AG04450 (cell line): ENCODE results near the gene SLC34A1. TPM values are rescaled to one million over a fixed set of nuclear protein-coding genes. Genes with fewer than 3 reads are reported as not detected.

Experiments
- CTCF ChIA-PET: fragments of 300-600, 350-600 bp; formaldehyde crosslinking; extraction: SDS; loops from one replicate; lab custom pipeline; 2022; ENCODE audit warnings: antibody characterized with exemption, inconsistent platforms; lab: Charles Lee
- POLR2A ChIA-PET: fragments of 350-600 bp; formaldehyde crosslinking; extraction: SDS; loops from one replicate; lab custom pipeline; 2021; ENCODE audit warnings: antibody characterized with exemption, inconsistent platforms; lab: Yijun Ruan, JAX
- DNase-seq: peaks from one replicate; pipeline ENCODE4 v3.0.0-alpha.2; 2011; ENCODE audit warnings: low read depth, low spot score
- H3K27ac ChIP-seq: one replicate; pipeline ENCODE4 v1.5.1; 2012; ENCODE audit warnings: low read depth, low read length, control low read depth
- H3K27me3 ChIP-seq: one replicate; pipeline ENCODE4 v1.6.0; 2012; ENCODE audit warnings: low read length; ENCODE audit not compliant: control insufficient read depth, insufficient read depth
- H3K4me3 ChIP-seq: 2 replicates; pipeline ENCODE4 v1.5.1; 2011; ENCODE audit warnings: mild to moderate bottlenecking, low read depth, low read length, control low read depth
- H3K9me3 ChIP-seq: 2 replicates; pipeline ENCODE4 v1.5.1; 2012; ENCODE audit warnings: low read length; ENCODE audit not compliant: control insufficient read depth, insufficient read depth
- polyA plus RNA-seq: library from polyadenylated mRNA; depleted of rRNA; stranded (reverse); fragments of >200 nt; gene quantifications from 2 replicates; pipeline ENCODE4 v1.2.3, GENCODE V29; 2011
- TF ChIP-seq, protein P1 (sequence below): IDR thresholded peaks from 2 replicates; pipeline ENCODE4 v1.5.1; 2011; ENCODE audit warnings: low read depth, low read length, control low read depth, inconsistent platforms

The SLC34A1 gene
- polyA plus RNA-seq, 1 experiment: not detected

DNA sequence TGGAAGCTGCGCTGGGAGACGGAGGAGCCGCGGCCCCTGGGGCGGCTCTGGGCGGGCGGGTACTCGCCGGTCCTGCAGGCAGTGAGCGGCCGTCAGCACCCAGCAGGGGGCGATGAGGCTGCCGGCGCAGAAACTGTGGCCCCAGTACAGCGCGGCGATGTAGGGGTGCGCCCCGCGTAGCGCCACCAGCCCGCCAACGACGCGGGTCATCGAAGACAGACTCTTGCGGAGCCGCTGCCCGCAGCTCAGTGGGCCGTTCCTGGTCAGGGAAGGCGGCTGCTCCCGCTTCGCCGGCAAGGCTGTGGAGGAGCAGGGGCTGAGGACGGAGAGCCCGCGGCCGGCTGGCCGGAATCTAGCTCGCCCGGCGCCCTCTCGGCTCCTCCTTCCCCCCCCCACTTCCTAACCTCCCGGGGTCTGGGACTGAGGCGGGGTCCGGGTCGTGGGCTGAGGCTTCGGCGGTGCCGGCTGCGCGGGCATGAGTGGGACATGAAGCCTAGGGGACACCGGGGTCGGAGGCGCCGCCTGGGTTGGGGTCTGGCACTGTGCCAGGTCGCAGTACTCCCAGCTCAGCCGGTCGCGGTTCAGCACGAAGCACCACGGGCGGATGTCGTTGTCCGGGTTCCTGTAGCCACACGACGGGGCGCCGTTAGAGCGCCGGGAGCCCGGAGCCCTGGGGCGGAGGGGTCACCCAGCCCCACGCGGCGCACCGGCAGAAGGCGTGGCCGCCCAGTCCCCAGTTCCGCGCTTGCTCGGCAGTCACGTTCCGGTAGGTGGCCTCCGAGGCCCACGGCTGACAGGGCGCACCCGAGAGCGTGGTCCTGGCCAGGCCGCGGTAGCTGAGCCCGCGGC, 19.8 kb downstream of the SLC34A1 start:
- ChIA-PET POLR2A (interaction anchor here (0.9 to 3.7 kb wide), 8 partner anchors 14 to 94 kb away, joined by 3 to 26 read pairs (median 8); partner anchors contain the start of genes GRK6, PDLIM7 and PRR7), CTCF (interaction anchor here (0.5 to 5.6 kb wide), 34 partner anchors 9 to 388 kb away, joined by 3 to 120 read pairs (median 8); partner anchors contain the start of genes GRK6, PDLIM7 and RGS14)
- H3K4me3 ChIP-seq: peak overlapping the region; percentile 69
- no peak overlapping the region for H3K27ac ChIP-seq
- peaks cover 10% of the 10 kb centered on the region; the same call in 1 of the 2 replicates for H3K9me3 ChIP-seq
- TF ChIP-seq, protein P1, sequence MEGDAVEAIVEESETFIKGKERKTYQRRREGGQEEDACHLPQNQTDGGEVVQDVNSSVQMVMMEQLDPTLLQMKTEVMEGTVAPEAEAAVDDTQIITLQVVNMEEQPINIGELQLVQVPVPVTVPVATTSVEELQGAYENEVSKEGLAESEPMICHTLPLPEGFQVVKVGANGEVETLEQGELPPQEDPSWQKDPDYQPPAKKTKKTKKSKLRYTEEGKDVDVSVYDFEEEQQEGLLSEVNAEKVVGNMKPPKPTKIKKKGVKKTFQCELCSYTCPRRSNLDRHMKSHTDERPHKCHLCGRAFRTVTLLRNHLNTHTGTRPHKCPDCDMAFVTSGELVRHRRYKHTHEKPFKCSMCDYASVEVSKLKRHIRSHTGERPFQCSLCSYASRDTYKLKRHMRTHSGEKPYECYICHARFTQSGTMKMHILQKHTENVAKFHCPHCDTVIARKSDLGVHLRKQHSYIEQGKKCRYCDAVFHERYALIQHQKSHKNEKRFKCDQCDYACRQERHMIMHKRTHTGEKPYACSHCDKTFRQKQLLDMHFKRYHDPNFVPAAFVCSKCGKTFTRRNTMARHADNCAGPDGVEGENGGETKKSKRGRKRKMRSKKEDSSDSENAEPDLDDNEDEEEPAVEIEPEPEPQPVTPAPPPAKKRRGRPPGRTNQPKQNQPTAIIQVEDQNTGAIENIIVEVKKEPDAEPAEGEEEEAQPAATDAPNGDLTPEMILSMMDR: peak; percentile 76
- H3K27me3 ChIP-seq: peaks cover 50% of the 10 kb centered on the region
- peak; percentile 49 for DNase-seq

DNA sequence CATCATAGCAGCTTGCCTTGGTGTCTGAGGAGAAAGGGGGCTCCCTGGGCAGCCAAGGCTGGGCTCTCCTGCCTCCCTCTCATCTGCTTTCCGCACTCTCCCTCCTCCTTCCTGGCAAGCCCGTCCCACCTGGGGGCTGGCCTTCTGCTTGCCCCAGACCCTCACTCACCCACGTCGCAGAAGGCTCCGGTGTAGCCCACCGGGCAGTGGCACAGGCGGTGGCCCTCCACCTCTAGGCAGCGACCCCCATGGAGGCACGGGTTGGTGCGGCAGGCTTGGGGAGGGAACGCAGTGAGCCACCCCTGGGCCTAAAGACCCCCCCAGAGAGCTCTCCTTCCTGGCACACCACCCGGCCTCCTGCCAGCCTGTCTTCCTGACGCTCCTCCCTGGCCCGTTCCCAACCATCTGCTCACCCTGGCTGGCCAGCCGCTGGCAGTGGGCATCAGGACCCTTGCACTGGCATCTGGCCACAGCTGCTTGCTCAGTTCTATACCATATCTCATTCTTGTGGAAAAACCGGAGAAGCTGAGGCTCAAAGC, 20.5 kb downstream of the SLC34A1 start:
- POLR2A ChIA-PET: interaction anchor here (1.0 to 3.7 kb wide), 7 partner anchors 14 to 93 kb away, joined by 3 to 26 read pairs (median 8); partner anchors contain the start of genes GRK6, PDLIM7 and PRR7
- CTCF ChIA-PET: interaction anchor here (0.6 to 5.6 kb wide), 27 partner anchors 9 to 291 kb away, joined by 3 to 120 read pairs (median 9); partner anchors contain the start of genes GRK6 and PDLIM7
- H3K4me3 ChIP-seq: peak overlapping the region; percentile 69
- peaks cover 48% of the 10 kb centered on the region for H3K27me3 ChIP-seq
- no peak for DNase-seq
- peaks cover 10% of the 10 kb centered on the region; the same call in 1 of the 2 replicates for H3K9me3 ChIP-seq
- H3K27ac ChIP-seq: no peak overlapping the region
- TF ChIP-seq, protein P1: no peak

DNA sequence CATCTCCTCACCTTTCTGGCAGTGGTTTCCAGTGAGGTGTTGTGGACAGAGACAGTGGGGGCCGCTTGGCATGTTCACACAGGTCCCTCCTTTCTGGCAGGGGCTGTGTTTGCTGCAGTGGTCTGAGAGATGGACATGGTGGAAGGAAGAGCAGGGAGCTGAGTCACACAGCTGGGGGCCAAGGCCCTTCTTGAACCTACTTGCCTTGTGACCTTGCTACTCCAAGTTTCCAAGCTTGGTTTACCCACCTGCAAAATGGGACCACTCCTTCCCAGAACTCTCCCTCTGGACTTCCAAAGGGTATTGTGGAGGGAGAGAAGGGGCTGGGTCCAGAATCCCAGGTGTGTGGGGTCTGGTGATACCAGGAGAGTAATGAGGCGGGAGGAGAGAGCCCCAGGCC, 21.1 kb downstream of the SLC34A1 start:
- CTCF ChIA-PET: interaction anchor here (0.9 to 5.6 kb wide), 16 partner anchors 12 to 96 kb away, joined by 3 to 120 read pairs (median 20); partner anchors contain the start of genes GRK6 and PDLIM7
- peaks cover 43% of the 10 kb centered on the region for H3K27me3 ChIP-seq
- no peak overlapping the region for H3K27ac ChIP-seq
- TF ChIP-seq, protein P1: no peak
- POLR2A ChIA-PET: interaction anchor here (3.0 to 3.7 kb wide), 2 partner anchors 15 to 21 kb away, joined by 15 to 26 read pairs; partner anchors contain the start of gene GRK6
- H3K4me3 ChIP-seq: no peak overlapping the region
- peaks cover 9% of the 10 kb centered on the region; the same call in 1 of the 2 replicates for H3K9me3 ChIP-seq
- no peak for DNase-seq

DNA sequence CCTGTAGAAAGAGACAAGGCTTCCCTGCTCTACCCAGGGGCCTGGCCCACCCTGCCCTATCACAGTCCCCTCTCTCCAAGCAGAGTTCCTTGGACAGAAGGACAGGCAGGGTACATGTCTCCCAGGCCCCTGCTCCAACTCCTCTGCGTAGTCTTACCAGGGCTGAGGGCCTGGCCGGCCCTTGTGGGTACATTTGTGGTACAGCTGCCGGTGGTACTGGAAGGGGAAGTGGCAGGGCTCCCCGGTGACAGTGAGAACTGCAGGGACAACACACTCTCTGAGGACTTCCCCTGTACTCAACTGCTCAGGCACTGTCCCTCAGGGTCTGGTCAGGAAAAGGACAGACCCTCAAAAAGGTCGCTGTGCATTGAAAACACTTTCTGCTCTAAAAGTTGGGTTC, 21.6 kb downstream of the SLC34A1 start:
- Histone ChIP-seq H3K9me3 (peaks cover 4% of the 10 kb centered on the region; the same call in 1 of the 2 replicates), H3K4me3 (no peak overlapping the region), H3K27ac (no peak overlapping the region), H3K27me3 (peaks cover 38% of the 10 kb centered on the region)
- TF ChIP-seq, protein P1: no peak
- POLR2A ChIA-PET: interaction anchor here (0.5 kb wide), 1 partner anchor 50 kb away, joined by 6 read pairs; no protein-coding TSS in a partner anchor
- CTCF ChIA-PET: interaction anchor here (0.9 to 5.6 kb wide), 8 partner anchors 12 to 96 kb away, joined by 3 to 120 read pairs (median 24); partner anchors contain the start of gene GRK6
- no peak for DNase-seq
